ENCODE measurements around the gene MSI2.

DNA sequence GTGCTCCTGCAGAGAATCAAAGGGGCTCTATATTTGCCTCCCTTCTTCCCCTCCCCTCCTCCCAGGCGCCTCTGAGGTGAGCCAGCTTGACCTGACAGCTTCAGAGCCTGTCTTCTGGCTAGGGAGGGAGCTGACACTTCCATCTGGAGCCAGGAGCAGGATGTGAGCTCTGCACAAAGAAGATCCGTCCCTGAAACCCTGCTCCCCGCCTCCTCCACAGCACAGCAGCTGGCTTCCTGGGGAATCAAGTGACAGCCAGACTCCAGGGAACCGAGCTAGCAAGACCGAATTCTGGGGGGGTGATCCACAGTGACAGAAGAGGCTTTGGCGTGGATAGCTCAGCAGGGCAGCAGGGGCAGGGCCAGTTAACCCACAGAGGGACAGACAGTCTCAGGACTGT is 451.6 kb downstream of the MSI2 start:
- TF ChIP-seq, protein P1, sequence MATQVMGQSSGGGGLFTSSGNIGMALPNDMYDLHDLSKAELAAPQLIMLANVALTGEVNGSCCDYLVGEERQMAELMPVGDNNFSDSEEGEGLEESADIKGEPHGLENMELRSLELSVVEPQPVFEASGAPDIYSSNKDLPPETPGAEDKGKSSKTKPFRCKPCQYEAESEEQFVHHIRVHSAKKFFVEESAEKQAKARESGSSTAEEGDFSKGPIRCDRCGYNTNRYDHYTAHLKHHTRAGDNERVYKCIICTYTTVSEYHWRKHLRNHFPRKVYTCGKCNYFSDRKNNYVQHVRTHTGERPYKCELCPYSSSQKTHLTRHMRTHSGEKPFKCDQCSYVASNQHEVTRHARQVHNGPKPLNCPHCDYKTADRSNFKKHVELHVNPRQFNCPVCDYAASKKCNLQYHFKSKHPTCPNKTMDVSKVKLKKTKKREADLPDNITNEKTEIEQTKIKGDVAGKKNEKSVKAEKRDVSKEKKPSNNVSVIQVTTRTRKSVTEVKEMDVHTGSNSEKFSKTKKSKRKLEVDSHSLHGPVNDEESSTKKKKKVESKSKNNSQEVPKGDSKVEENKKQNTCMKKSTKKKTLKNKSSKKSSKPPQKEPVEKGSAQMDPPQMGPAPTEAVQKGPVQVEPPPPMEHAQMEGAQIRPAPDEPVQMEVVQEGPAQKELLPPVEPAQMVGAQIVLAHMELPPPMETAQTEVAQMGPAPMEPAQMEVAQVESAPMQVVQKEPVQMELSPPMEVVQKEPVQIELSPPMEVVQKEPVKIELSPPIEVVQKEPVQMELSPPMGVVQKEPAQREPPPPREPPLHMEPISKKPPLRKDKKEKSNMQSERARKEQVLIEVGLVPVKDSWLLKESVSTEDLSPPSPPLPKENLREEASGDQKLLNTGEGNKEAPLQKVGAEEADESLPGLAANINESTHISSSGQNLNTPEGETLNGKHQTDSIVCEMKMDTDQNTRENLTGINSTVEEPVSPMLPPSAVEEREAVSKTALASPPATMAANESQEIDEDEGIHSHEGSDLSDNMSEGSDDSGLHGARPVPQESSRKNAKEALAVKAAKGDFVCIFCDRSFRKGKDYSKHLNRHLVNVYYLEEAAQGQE (IDR thresholded peaks at IDR 0.05; ENCODE audit: low read depth) = no peak
- TF ChIP-seq EP300 (IDR thresholded peaks at IDR 0.05; ENCODE audit: borderline replicate concordance) = no peak
- no peak for TF ChIP-seq MAX (IDR thresholded peaks at IDR 0.05)
- no peak for TF ChIP-seq TCF12 (IDR thresholded peaks at IDR 0.05; ENCODE audit: low read depth)
- no peak for TF ChIP-seq TAF1 (IDR thresholded peaks at IDR 0.05; ENCODE audit: low read depth)
- no peak for TF ChIP-seq RAD21 (IDR thresholded peaks at IDR 0.05; ENCODE audit: low read depth)

Measured in Ishikawa (cell line).